Measurements from ENCODE around the gene WNK1. TPM values are rescaled to one million over a fixed set of nuclear protein-coding genes. Genes with fewer than 3 reads are reported as not detected.

The WNK1 gene
- total and polyA plus RNA-seq, 2 donors (not counting 3 experiments of a cell fraction or from before 2014, with no cell fraction given) = 46.3 to 108 TPM

- H3K36me3 ChIP-seq (ENCODE audit: control insufficient read depth in 2 of 2, extremely low read depth in 1 of 2, insufficient read depth in 2 of 2, low read length in 2 of 2) = peaks cover 18 to 27% of the 10 kb centered on the region in 2 experiments
- FAIRE-seq = no peak
Observed at GRCh38 chr12:916240-916639, 163.9 kb downstream of the WNK1 start.

DNA sequence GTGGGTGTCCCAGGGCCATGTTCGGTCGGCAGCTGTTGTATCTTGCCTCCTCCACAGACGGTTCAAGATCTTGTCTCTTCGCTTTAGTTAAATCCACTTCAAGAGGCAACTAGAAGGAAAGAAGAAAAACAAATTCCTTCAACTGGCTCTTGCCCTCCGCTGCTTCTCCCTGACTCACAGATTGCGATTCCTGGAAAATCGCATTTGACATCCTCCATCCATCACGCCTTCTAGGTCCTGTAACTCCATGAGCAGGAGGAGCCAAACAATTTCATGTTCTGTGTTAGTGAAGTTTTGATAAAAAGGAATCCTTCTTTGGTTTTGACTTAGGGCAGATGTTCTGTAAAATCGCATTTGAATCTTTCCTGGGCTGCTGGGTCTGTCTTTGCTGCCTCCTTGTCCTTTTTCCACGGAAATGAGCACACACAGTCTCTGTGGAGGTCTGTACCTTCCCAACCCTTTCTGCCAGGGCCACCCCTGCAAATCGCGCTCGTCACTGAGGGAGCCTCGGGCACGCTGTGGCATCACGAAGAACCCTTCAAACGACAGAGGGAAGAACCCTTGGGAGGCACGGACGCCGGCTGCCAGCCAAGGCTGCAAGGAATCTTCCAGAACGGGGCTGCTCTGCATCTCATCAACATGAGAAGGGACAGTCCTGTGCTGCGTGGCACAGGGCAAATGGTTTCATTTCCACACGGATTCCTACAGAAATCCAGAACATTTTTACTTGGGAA, 164.5 kb downstream of the WNK1 start:
- peaks cover 18 to 27% of the 10 kb centered on the region in 2 experiments for H3K36me3 ChIP-seq (ENCODE audit: control insufficient read depth in 2 of 2, extremely low read depth in 1 of 2, insufficient read depth in 2 of 2, low read length in 2 of 2)
- no peak for TF ChIP-seq POLR2A (IDR thresholded peaks at IDR 0.05; ENCODE audit: low read depth, low read length)
- TF ChIP-seq JUN (IDR thresholded peaks at IDR 0.05; ENCODE audit: borderline replicate concordance, insufficient read depth, insufficient read length, low read depth) = no peak
- TF ChIP-seq GATA2 (IDR thresholded peaks at IDR 0.05; ENCODE audit: insufficient read depth, insufficient read length, low read depth, low read length) = no peak
- TF ChIP-seq POLR2AphosphoS5 (IDR thresholded peaks at IDR 0.05; ENCODE audit: insufficient read depth, low read depth, low read length) = no peak
- TF ChIP-seq EZH2 (IDR thresholded peaks at IDR 0.05; ENCODE audit: borderline replicate concordance, low read depth, low read length, severe bottlenecking) = no peak
- no peak for TF ChIP-seq MYC (IDR thresholded peaks at IDR 0.05; ENCODE audit: low read depth, low read length)
- no peak for TF ChIP-seq FOS (IDR thresholded peaks at IDR 0.05; ENCODE audit: borderline replicate concordance, insufficient read depth, low read length)
- TF ChIP-seq, protein P1, sequence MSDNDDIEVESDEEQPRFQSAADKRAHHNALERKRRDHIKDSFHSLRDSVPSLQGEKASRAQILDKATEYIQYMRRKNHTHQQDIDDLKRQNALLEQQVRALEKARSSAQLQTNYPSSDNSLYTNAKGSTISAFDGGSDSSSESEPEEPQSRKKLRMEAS (IDR thresholded peaks at IDR 0.05; ENCODE audit: insufficient read depth, insufficient read length) = no peak
- TF ChIP-seq CTCF (IDR thresholded peaks at IDR 0.05; ENCODE audit: extremely low read depth in 1 of 2, insufficient read depth in 1 of 2, low read depth in 1 of 2, low read length in 2 of 2) = no peak
- ChIA-PET CTCF (interaction anchor here (2.4 kb wide), 1 partner anchor 176 kb away, joined by 10 read pairs; no protein-coding TSS in a partner anchor), POLR2A (no interaction called here)
- no peak overlapping the region for H3K4me2 ChIP-seq (ENCODE audit: insufficient read depth, low read length)
- no peak overlapping the region for H3K4me3 ChIP-seq (replicated peaks in 1 of 3; ENCODE audit: insufficient read depth in 1 of 3, low read depth in 1 of 3, low read length in 3 of 3)
- H3K9me3 ChIP-seq (replicated peaks; ENCODE audit: control insufficient read depth, insufficient read depth, low read length) = no peaks in the 10 kb centered on the region
- FAIRE-seq (no peak), DNase-seq (ENCODE audit: low read depth, low spot score) (no peak)
- H3K9me1 ChIP-seq (replicated peaks; ENCODE audit: control insufficient read depth, extremely low read depth, insufficient read depth, low read length) = no peaks in the 10 kb centered on the region
- H3K27me3 ChIP-seq (ENCODE audit: control insufficient read depth in 2 of 2, insufficient read depth in 2 of 2, low read length in 2 of 2) = no peaks in the 10 kb centered on the region
- dilution Hi-C loops (cut with MboI; ENCODE audit: extremely low pct_ligation_motif_present, low sequenced_read_pairs) = no loop called here
- no peaks in the 10 kb centered on the region for H4K20me1 ChIP-seq (replicated peaks; ENCODE audit: control insufficient read depth, extremely low read depth, insufficient read depth, low read length)
- H3K9ac ChIP-seq (replicated peaks; ENCODE audit: extremely low read depth, insufficient read depth, low read length) = no peak overlapping the region
- BruUV-seq (replicated peaks) = no TSS peak
- intact Hi-C loops (cut with micrococcal nuclease) = no loop called here
- H3K4me1 ChIP-seq (ENCODE audit: control insufficient read depth, extremely low read depth, insufficient read depth, low read length) = peaks cover 16% of the 10 kb centered on the region
- no peaks in the 10 kb centered on the region for H3K79me2 ChIP-seq (ENCODE audit: control insufficient read depth, insufficient read depth, low read length)
- H3K27ac ChIP-seq (ENCODE audit: insufficient read depth, low read depth, low read length) = no peak overlapping the region
- H2AFZ ChIP-seq (ENCODE audit: low read depth, low read length) = no peak overlapping the region

More at GRCh38 chr12:916240-916639, 163.9 kb downstream of the WNK1 start:
- Histone ChIP-seq H3K27me3 (ENCODE audit: control insufficient read depth in 2 of 2, insufficient read depth in 2 of 2, low read length in 2 of 2) (no peaks in the 10 kb centered on the region), H3K4me3 (replicated peaks in 1 of 3; ENCODE audit: insufficient read depth in 1 of 3, low read depth in 1 of 3, low read length in 3 of 3) (no peak overlapping the region), H3K9ac (replicated peaks; ENCODE audit: extremely low read depth, insufficient read depth, low read length) (no peak overlapping the region), H3K4me2 (ENCODE audit: insufficient read depth, low read length) (no peak overlapping the region), H4K20me1 (replicated peaks; ENCODE audit: control insufficient read depth, extremely low read depth, insufficient read depth, low read length) (no peaks in the 10 kb centered on the region), H2AFZ (ENCODE audit: low read depth, low read length) (no peak overlapping the region), H3K9me1 (replicated peaks; ENCODE audit: control insufficient read depth, extremely low read depth, insufficient read depth, low read length) (no peaks in the 10 kb centered on the region), H3K4me1 (ENCODE audit: control insufficient read depth, extremely low read depth, insufficient read depth, low read length) (peaks cover 23% of the 10 kb centered on the region), H3K27ac (ENCODE audit: insufficient read depth, low read depth, low read length) (no peak overlapping the region), H3K79me2 (ENCODE audit: control insufficient read depth, insufficient read depth, low read length) (no peaks in the 10 kb centered on the region), H3K9me3 (replicated peaks; ENCODE audit: control insufficient read depth, insufficient read depth, low read length) (no peaks in the 10 kb centered on the region)
- POLR2A ChIA-PET = no interaction called here
- no TSS peak for BruUV-seq (replicated peaks)
- no peak for DNase-seq (ENCODE audit: low read depth, low spot score)
- intact Hi-C loops (cut with micrococcal nuclease) (no loop called here), dilution Hi-C loops (cut with MboI; ENCODE audit: extremely low pct_ligation_motif_present, low sequenced_read_pairs) (no loop called here)
- CTCF ChIA-PET = no interaction called here
- no peak for TF ChIP-seq FOS (IDR thresholded peaks at IDR 0.05; ENCODE audit: borderline replicate concordance, insufficient read depth, low read length)
- TF ChIP-seq, protein P1 (IDR thresholded peaks at IDR 0.05; ENCODE audit: insufficient read depth, insufficient read length) = no peak
- TF ChIP-seq MYC (IDR thresholded peaks at IDR 0.05; ENCODE audit: low read depth, low read length) = no peak
- TF ChIP-seq POLR2AphosphoS5 (IDR thresholded peaks at IDR 0.05; ENCODE audit: insufficient read depth, low read depth, low read length) = no peak
- no peak for TF ChIP-seq GATA2 (IDR thresholded peaks at IDR 0.05; ENCODE audit: insufficient read depth, insufficient read length, low read depth, low read length)

All from endothelial cell of umbilical vein (primary cell).